DOHH2 (cell line): ENCODE measurements around the gene POMGNT1.
"Not testable (repeated sequence)": the region's sequence is repeated elsewhere in the genome, so short reads cannot be mapped to it uniquely, and the experiment has no call there.

Experiments
- H3F3A ChIP-seq: fragments of 200-600 bp; sonication (generic), shearing (Covaris generic); 2 replicates; pipeline ENCODE4 v1.6.0; 2016; ENCODE audit warnings: antibody characterized with exemption, mild to moderate bottlenecking; ENCODE audit not compliant: control insufficient read depth, insufficient read depth
- H3K27ac ChIP-seq: fragments of 200-600 bp; sonication (generic); 2 replicates; pipeline ENCODE4 v1.5.1; 2014; ENCODE audit warnings: low read depth, mild to moderate bottlenecking, low read length, moderate library complexity
- H3K27me3 ChIP-seq: fragments of 200-600 bp; sonication (generic); 2 replicates; pipeline ENCODE4 v1.6.1; 2014; ENCODE audit warnings: mild to moderate bottlenecking, low read length, mixed read lengths; ENCODE audit not compliant: control insufficient read depth
- H3K36me3 ChIP-seq: fragments of 200-600 bp; sonication (generic); 2 replicates; pipeline ENCODE4 v1.6.1; 2014; ENCODE audit warnings: mild to moderate bottlenecking, low read length, moderate library complexity, mixed read lengths; ENCODE audit not compliant: control insufficient read depth
- H3K4me1 ChIP-seq: fragments of 200-600 bp; sonication (generic); 2 replicates; pipeline ENCODE4 v1.6.1; 2014; ENCODE audit warnings: mild to moderate bottlenecking, low read length, mixed read lengths; ENCODE audit not compliant: control insufficient read depth
- H3K4me2 ChIP-seq: fragments of 200-600 bp; sonication (generic); 2 replicates; pipeline ENCODE4 v1.6.0; 2014; ENCODE audit warnings: mild to moderate bottlenecking, low read length, moderate library complexity
- H3K4me3 ChIP-seq: fragments of 200-600 bp; sonication (generic); 2 replicates; pipeline ENCODE4 v1.5.1; 2014; ENCODE audit warnings: mild to moderate bottlenecking, low read length, mixed read lengths
- H3K79me2 ChIP-seq: fragments of 200-600 bp; sonication (generic); 2 replicates; pipeline ENCODE4 v1.6.1; 2014; ENCODE audit warnings: mild to moderate bottlenecking, low read length, mixed read lengths; ENCODE audit not compliant: control insufficient read depth
- H3K9me2 ChIP-seq: fragments of 200-600 bp; sonication (generic); replicated peaks from 2 replicates; pipeline ENCODE4 v1.6.1; 2014; ENCODE audit warnings: mild to moderate bottlenecking, low read length, mixed read lengths; ENCODE audit not compliant: control insufficient read depth
- H3K9me3 ChIP-seq: fragments of 200-600 bp; sonication (generic); 2 replicates; pipeline ENCODE4 v1.6.1; 2014; ENCODE audit warnings: antibody characterized with exemption, low read length, mixed read lengths; ENCODE audit not compliant: control insufficient read depth, insufficient read depth
- H4K20me1 ChIP-seq: fragments of 200-600 bp; sonication (generic); 2 replicates; pipeline ENCODE4 v1.6.0; 2014; ENCODE audit warnings: low read depth, mild to moderate bottlenecking, antibody characterized with exemption, low read length, moderate library complexity; ENCODE audit not compliant: control insufficient read depth, insufficient read depth
- CTCF ChIP-seq: fragments of 200-600 bp; sonication (generic); IDR thresholded peaks from one replicate; pipeline ENCODE4 v1.5.1; 2014; ENCODE audit warnings: antibody characterized with exemption, mild to moderate bottlenecking, low read depth, low read length; ENCODE audit not compliant: poor library complexity, severe bottlenecking
- EZH2phosphoT487 ChIP-seq: fragments of 200-600 bp; sonication (generic); IDR thresholded peaks from 2 replicates; pipeline ENCODE4 v1.6.1; 2017; ENCODE audit warnings: borderline replicate concordance, mild to moderate bottlenecking, antibody characterized with exemption, low read length, moderate library complexity, mixed read lengths

The POMGNT1 gene

GRCh38 chr1:46244656-46245371, 46.6 kb upstream of the POMGNT1 start:
- H3K9me3 ChIP-seq = no peaks in the 10 kb centered on the region
- H3K27ac ChIP-seq = no peak overlapping the region
- peaks cover 30% of the 10 kb centered on the region for H3K4me1 ChIP-seq
- no peak overlapping the region for H3K4me3 ChIP-seq
- peak overlapping the region; percentile 30; the same call in 1 of the 2 replicates for H3K4me2 ChIP-seq
- no peaks in the 10 kb centered on the region for H3F3A ChIP-seq
- H3K9me2 ChIP-seq = no peaks in the 10 kb centered on the region
- peaks cover 22% of the 10 kb centered on the region for H3K36me3 ChIP-seq
- H3K79me2 ChIP-seq = peaks cover 28% of the 10 kb centered on the region
- no peaks in the 10 kb centered on the region for H3K27me3 ChIP-seq
- TF ChIP-seq CTCF (peak; percentile 64), EZH2phosphoT487 (no peak)
- 0 out of 2 replicates have a peak, but pooled peaks cover 9% of the 10 kb centered on the region for H4K20me1 ChIP-seq

DNA sequence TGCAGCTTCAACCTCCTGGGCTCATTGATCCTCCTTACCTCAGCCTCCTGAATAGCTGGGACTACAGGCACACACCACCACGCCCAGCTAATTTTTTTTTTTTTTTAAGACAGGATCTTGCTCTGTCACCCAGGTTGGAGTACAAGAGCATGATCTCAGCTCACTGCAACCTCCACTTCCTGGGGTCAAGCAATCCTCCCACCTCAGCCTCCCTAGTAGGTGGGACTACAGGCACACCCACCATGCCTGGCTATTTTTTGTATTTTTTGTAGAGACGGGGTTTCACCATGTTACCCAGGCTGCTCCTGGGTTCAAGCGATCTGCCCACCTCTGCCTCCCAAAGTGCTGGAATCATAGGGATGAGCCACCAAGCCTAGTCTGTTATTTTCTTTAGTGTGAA, 45.6 kb upstream of the POMGNT1 start:
- not testable (repeated sequence) for H4K20me1 ChIP-seq, H3K27ac ChIP-seq, H3K9me2 ChIP-seq, H3K4me2 ChIP-seq, H3F3A ChIP-seq, H3K27me3 ChIP-seq, H3K9me3 ChIP-seq, H3K4me3 ChIP-seq
- peaks cover 12% of the 10 kb centered on the region for H3K36me3 ChIP-seq
- H3K79me2 ChIP-seq = peaks cover 19% of the 10 kb centered on the region
- peaks cover 22% of the 10 kb centered on the region for H3K4me1 ChIP-seq

GRCh38 chr1:46242918-46243317, 44.7 kb upstream of the POMGNT1 start:
- Histone ChIP-seq H3K27ac (no peak overlapping the region), H3K4me3 (no peak overlapping the region), H3K9me3 (no peaks in the 10 kb centered on the region; the same call in 1 of the 2 replicates), H3K9me2 (no peaks in the 10 kb centered on the region), H3F3A (no peaks in the 10 kb centered on the region), H3K4me1 (peaks cover 16% of the 10 kb centered on the region), H3K27me3 (no peaks in the 10 kb centered on the region), H4K20me1 (no peaks in the 10 kb centered on the region), H3K36me3 (peaks cover 3% of the 10 kb centered on the region; the same call in 1 of the 2 replicates), H3K4me2 (no peak overlapping the region), H3K79me2 (peaks cover 9% of the 10 kb centered on the region)
- no peak for TF ChIP-seq EZH2phosphoT487
- TF ChIP-seq CTCF = no peak

DNA sequence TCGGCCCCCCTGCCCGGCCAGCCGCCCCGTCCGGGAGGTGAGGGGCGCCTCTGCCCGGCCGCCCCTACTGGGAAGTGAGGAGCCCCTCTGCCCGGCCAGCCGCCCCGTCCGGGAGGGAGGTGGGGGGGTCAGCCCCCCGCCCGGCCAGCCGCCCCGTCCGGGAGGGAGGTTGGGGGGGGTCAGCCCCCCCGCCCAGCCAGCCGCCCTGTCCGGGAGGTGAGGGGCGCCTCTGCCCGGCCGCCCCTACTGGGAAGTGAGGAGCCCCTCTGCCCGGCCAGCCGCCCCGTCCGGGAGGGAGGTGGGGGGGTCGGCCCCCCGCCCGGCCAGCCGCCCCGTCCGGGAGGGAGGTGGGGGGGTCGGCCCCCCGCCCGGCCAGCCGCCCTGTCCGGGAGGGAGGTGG, 43.5 kb upstream of the POMGNT1 start:
- H3K9me2 ChIP-seq, H4K20me1 ChIP-seq, H3K4me3 ChIP-seq, H3K27me3 ChIP-seq, H3F3A ChIP-seq, H3K79me2 ChIP-seq, H3K27ac ChIP-seq, H3K9me3 ChIP-seq, H3K36me3 ChIP-seq, H3K4me2 ChIP-seq: not testable (repeated sequence)
- peaks cover 13% of the 10 kb centered on the region for H3K4me1 ChIP-seq

- H3K36me3 ChIP-seq, H3K79me2 ChIP-seq, H3K9me3 ChIP-seq, H3K9me2 ChIP-seq, H3K4me2 ChIP-seq, H3K4me1 ChIP-seq, H3K4me3 ChIP-seq, H3K27me3 ChIP-seq, H4K20me1 ChIP-seq, H3K27ac ChIP-seq, H3F3A ChIP-seq: not testable (repeated sequence)
Measured at GRCh38 chr1:46238865-46239264, 40.6 kb upstream of the POMGNT1 start.
